ENCODE results near the gene FRMD4A.

FRMD4A gene

GRCh38 chr10:13809427-13809826, 521.3 kb downstream of the FRMD4A start:
- Histone ChIP-seq H3K4me1 (ENCODE audit: control insufficient read depth in 2 of 2, insufficient read depth in 1 of 2, low read depth in 1 of 2, low read length in 2 of 2) (peaks cover 6 to 13% of the 10 kb centered on the region in 2 donors), H2AFZ (ENCODE audit: low read length) (no peak overlapping the region), H3K18ac (ENCODE audit: low read length) (peak overlapping the region; percentile 3), H4K91ac (ENCODE audit: low read depth, low read length, poor library complexity) (no peak overlapping the region), H2BK5ac (ENCODE audit: low read length) (no peak overlapping the region), H3K27me3 (ENCODE audit: control insufficient read depth in 3 of 3, insufficient read depth in 3 of 3, low read depth in 1 of 3, low read length in 3 of 3) (no peaks in the 10 kb centered on the region), H2AK5ac (ENCODE audit: low read depth, low read length) (no peak overlapping the region), H3K4me3 (ENCODE audit: low read length in 2 of 2) (no peak overlapping the region), H3K14ac (ENCODE audit: low read length) (no peak overlapping the region), H3K36me3 (replicated peaks in 1 of 2; ENCODE audit: control insufficient read depth in 2 of 2, insufficient read depth in 2 of 2, low read length in 2 of 2) (peaks cover 2 to 80% of the 10 kb centered on the region in 2 donors), H3K9me3 (replicated peaks in 1 of 2; ENCODE audit: control insufficient read depth in 2 of 2, insufficient read depth in 1 of 2, low read depth in 1 of 2, low read length in 2 of 2) (no peaks in the 10 kb centered on the region), H3K27ac (replicated peaks; ENCODE audit: low read length) (peak overlapping the region; percentile 4), H3K4me2 (ENCODE audit: insufficient read depth, low read length, poor library complexity, severe bottlenecking) (peak overlapping the region; percentile 46), H2BK120ac (ENCODE audit: low read depth, low read length) (no peak overlapping the region), H3K23ac (ENCODE audit: low read depth, low read length, poor library complexity) (no peak overlapping the region), H2BK15ac (ENCODE audit: low read length) (no peak overlapping the region), H4K8ac (ENCODE audit: low read depth, low read length) (no peak overlapping the region), H2BK12ac (ENCODE audit: low read length) (no peak overlapping the region), H3K4ac (ENCODE audit: low read length) (no peak overlapping the region), H3K79me1 (ENCODE audit: low read depth, low read length) (no peaks in the 10 kb centered on the region), H3K9ac (ENCODE audit: low read depth, low read length, poor library complexity) (no peak overlapping the region)
- DNase-seq (ENCODE audit: low spot score): no peak
- no CpG with 5 or more reads among the region's 6 CpGs for WGBS, 2 donors (ENCODE audit: extremely low coverage in 2 of 2, insufficient read length in 2 of 2, insufficient replicate concordance in 1 of 2)

- Histone ChIP-seq H3K27me3 (ENCODE audit: control insufficient read depth in 3 of 3, insufficient read depth in 3 of 3, low read depth in 1 of 3, low read length in 3 of 3) (no peaks in the 10 kb centered on the region), H3K79me1 (ENCODE audit: low read depth, low read length) (no peaks in the 10 kb centered on the region), H3K4me3 (ENCODE audit: low read length in 2 of 2) (no peak overlapping the region), H3K9me3 (replicated peaks in 1 of 2; ENCODE audit: control insufficient read depth in 2 of 2, insufficient read depth in 1 of 2, low read depth in 1 of 2, low read length in 2 of 2) (no peaks in the 10 kb centered on the region), H4K91ac (ENCODE audit: low read depth, low read length, poor library complexity) (no peak overlapping the region), H2BK15ac (ENCODE audit: low read length) (no peak overlapping the region), H3K4ac (ENCODE audit: low read length) (no peak overlapping the region), H3K23ac (ENCODE audit: low read depth, low read length, poor library complexity) (no peak overlapping the region), H3K18ac (ENCODE audit: low read length) (no peak overlapping the region), H3K4me2 (ENCODE audit: insufficient read depth, low read length, poor library complexity, severe bottlenecking) (no peak overlapping the region), H2BK5ac (ENCODE audit: low read length) (no peak overlapping the region), H3K14ac (ENCODE audit: low read length) (no peak overlapping the region), H2BK12ac (ENCODE audit: low read length) (no peak overlapping the region), H3K4me1 (ENCODE audit: control insufficient read depth in 2 of 2, insufficient read depth in 1 of 2, low read depth in 1 of 2, low read length in 2 of 2) (peaks cover 6 to 13% of the 10 kb centered on the region in 2 donors), H3K9ac (ENCODE audit: low read depth, low read length, poor library complexity) (no peak overlapping the region), H3K27ac (replicated peaks; ENCODE audit: low read length) (no peak overlapping the region), H2BK120ac (ENCODE audit: low read depth, low read length) (no peak overlapping the region), H2AFZ (ENCODE audit: low read length) (no peak overlapping the region), H2AK5ac (ENCODE audit: low read depth, low read length) (no peak overlapping the region), H4K8ac (ENCODE audit: low read depth, low read length) (no peak overlapping the region), H3K36me3 (replicated peaks in 1 of 2; ENCODE audit: control insufficient read depth in 2 of 2, insufficient read depth in 2 of 2, low read length in 2 of 2) (peaks cover 2 to 80% of the 10 kb centered on the region in 2 donors)
- WGBS, 2 donors (ENCODE audit: extremely low coverage in 2 of 2, insufficient read length in 2 of 2, insufficient replicate concordance in 1 of 2): no CpG with 5 or more reads among the region's 15 CpGs
- no peak for DNase-seq (ENCODE audit: low spot score)
These were observed 522.0 kb downstream of the FRMD4A start for GRCh38 chr10:13808556-13809391.

- Histone ChIP-seq H3K18ac (ENCODE audit: low read length) (no peak overlapping the region), H4K91ac (ENCODE audit: low read depth, low read length, poor library complexity) (no peak overlapping the region), H2BK5ac (ENCODE audit: low read length) (no peak overlapping the region), H2BK12ac (ENCODE audit: low read length) (no peak overlapping the region), H3K79me1 (ENCODE audit: low read depth, low read length) (no peaks in the 10 kb centered on the region), H3K14ac (ENCODE audit: low read length) (no peak overlapping the region), H3K9me3 (replicated peaks in 1 of 2; ENCODE audit: control insufficient read depth in 2 of 2, insufficient read depth in 1 of 2, low read depth in 1 of 2, low read length in 2 of 2) (no peaks in the 10 kb centered on the region), H2AK5ac (ENCODE audit: low read depth, low read length) (no peak overlapping the region), H3K9ac (ENCODE audit: low read depth, low read length, poor library complexity) (no peak overlapping the region), H4K8ac (ENCODE audit: low read depth, low read length) (no peak overlapping the region), H3K36me3 (replicated peaks in 1 of 2; ENCODE audit: control insufficient read depth in 2 of 2, insufficient read depth in 2 of 2, low read length in 2 of 2) (peaks cover 2 to 84% of the 10 kb centered on the region in 2 donors), H3K27me3 (ENCODE audit: control insufficient read depth in 3 of 3, insufficient read depth in 3 of 3, low read depth in 1 of 3, low read length in 3 of 3) (no peaks in the 10 kb centered on the region), H3K23ac (ENCODE audit: low read depth, low read length, poor library complexity) (no peak overlapping the region), H2BK120ac (ENCODE audit: low read depth, low read length) (no peak overlapping the region), H3K4me2 (ENCODE audit: insufficient read depth, low read length, poor library complexity, severe bottlenecking) (no peak overlapping the region), H3K27ac (replicated peaks; ENCODE audit: low read length) (no peak overlapping the region), H3K4me1 (ENCODE audit: control insufficient read depth in 2 of 2, insufficient read depth in 1 of 2, low read depth in 1 of 2, low read length in 2 of 2) (peaks cover 6 to 13% of the 10 kb centered on the region in 2 donors), H2BK15ac (ENCODE audit: low read length) (no peak overlapping the region), H2AFZ (ENCODE audit: low read length) (no peak overlapping the region), H3K4ac (ENCODE audit: low read length) (no peak overlapping the region), H3K4me3 (ENCODE audit: low read length in 2 of 2) (no peak overlapping the region)
- no CpG with 5 or more reads among the region's 3 CpGs for WGBS, 2 donors (ENCODE audit: extremely low coverage in 2 of 2, insufficient read length in 2 of 2, insufficient replicate concordance in 1 of 2)
- DNase-seq (ENCODE audit: low spot score): no peak
These were observed 524.3 kb downstream of the FRMD4A start for GRCh38 chr10:13806419-13806818.

GRCh38 chr10:13803566-13804554, 526.9 kb downstream of the FRMD4A start:
- Histone ChIP-seq H3K23ac (ENCODE audit: low read depth, low read length, poor library complexity) (no peak overlapping the region), H2AK5ac (ENCODE audit: low read depth, low read length) (no peak overlapping the region), H3K4me3 (ENCODE audit: low read length in 2 of 2) (no peak overlapping the region), H3K14ac (ENCODE audit: low read length) (no peak overlapping the region), H3K4me2 (ENCODE audit: insufficient read depth, low read length, poor library complexity, severe bottlenecking) (no peak overlapping the region), H4K91ac (ENCODE audit: low read depth, low read length, poor library complexity) (no peak overlapping the region), H2BK5ac (ENCODE audit: low read length) (no peak overlapping the region), H3K9me3 (replicated peaks in 1 of 2; ENCODE audit: control insufficient read depth in 2 of 2, insufficient read depth in 1 of 2, low read depth in 1 of 2, low read length in 2 of 2) (no peaks in the 10 kb centered on the region), H3K4ac (ENCODE audit: low read length) (no peak overlapping the region), H4K8ac (ENCODE audit: low read depth, low read length) (no peak overlapping the region), H2AFZ (ENCODE audit: low read length) (no peak overlapping the region), H2BK120ac (ENCODE audit: low read depth, low read length) (no peak overlapping the region), H3K9ac (ENCODE audit: low read depth, low read length, poor library complexity) (no peak overlapping the region), H2BK12ac (ENCODE audit: low read length) (no peak overlapping the region), H3K18ac (ENCODE audit: low read length) (no peak overlapping the region), H3K27me3 (ENCODE audit: control insufficient read depth in 3 of 3, insufficient read depth in 3 of 3, low read depth in 1 of 3, low read length in 3 of 3) (no peaks in the 10 kb centered on the region), H3K36me3 (replicated peaks in 1 of 2; ENCODE audit: control insufficient read depth in 2 of 2, insufficient read depth in 2 of 2, low read length in 2 of 2) (peaks cover 4 to 78% of the 10 kb centered on the region in 2 donors), H3K27ac (replicated peaks; ENCODE audit: low read length) (no peak overlapping the region), H3K4me1 (ENCODE audit: control insufficient read depth in 2 of 2, insufficient read depth in 1 of 2, low read depth in 1 of 2, low read length in 2 of 2) (peaks cover 0 to 5% of the 10 kb centered on the region in 2 donors), H3K79me1 (ENCODE audit: low read depth, low read length) (no peaks in the 10 kb centered on the region), H2BK15ac (ENCODE audit: low read length) (no peak overlapping the region)
- no CpG with 5 or more reads among the region's 18 CpGs for WGBS, 2 donors (ENCODE audit: extremely low coverage in 2 of 2, insufficient read length in 2 of 2, insufficient replicate concordance in 1 of 2)
- no peak for DNase-seq (ENCODE audit: low spot score)

All from neuronal stem cell (in vitro differentiated cells).